Metanephros (tissue), 2 donors: Measurements from ENCODE around the gene ZNF541. TPM values are rescaled to one million over a fixed set of nuclear protein-coding genes. Genes with fewer than 3 reads are reported as not detected.

Experiments used
- small RNA-seq: library from RNA; depleted of rRNA; stranded (forward); fragments of <200 nt; gene quantifications from one replicate; pipeline ENCODE3, GENCODE V24; 2014; ENCODE audit warnings: low replicate concordance
- total RNA-seq: library from RNA; depleted of rRNA; stranded (reverse); fragments of >200 nt; gene quantifications from one replicate; pipeline ENCODE4 v1.2.3, GENCODE V29; 2014

The ZNF541 gene, protein sequence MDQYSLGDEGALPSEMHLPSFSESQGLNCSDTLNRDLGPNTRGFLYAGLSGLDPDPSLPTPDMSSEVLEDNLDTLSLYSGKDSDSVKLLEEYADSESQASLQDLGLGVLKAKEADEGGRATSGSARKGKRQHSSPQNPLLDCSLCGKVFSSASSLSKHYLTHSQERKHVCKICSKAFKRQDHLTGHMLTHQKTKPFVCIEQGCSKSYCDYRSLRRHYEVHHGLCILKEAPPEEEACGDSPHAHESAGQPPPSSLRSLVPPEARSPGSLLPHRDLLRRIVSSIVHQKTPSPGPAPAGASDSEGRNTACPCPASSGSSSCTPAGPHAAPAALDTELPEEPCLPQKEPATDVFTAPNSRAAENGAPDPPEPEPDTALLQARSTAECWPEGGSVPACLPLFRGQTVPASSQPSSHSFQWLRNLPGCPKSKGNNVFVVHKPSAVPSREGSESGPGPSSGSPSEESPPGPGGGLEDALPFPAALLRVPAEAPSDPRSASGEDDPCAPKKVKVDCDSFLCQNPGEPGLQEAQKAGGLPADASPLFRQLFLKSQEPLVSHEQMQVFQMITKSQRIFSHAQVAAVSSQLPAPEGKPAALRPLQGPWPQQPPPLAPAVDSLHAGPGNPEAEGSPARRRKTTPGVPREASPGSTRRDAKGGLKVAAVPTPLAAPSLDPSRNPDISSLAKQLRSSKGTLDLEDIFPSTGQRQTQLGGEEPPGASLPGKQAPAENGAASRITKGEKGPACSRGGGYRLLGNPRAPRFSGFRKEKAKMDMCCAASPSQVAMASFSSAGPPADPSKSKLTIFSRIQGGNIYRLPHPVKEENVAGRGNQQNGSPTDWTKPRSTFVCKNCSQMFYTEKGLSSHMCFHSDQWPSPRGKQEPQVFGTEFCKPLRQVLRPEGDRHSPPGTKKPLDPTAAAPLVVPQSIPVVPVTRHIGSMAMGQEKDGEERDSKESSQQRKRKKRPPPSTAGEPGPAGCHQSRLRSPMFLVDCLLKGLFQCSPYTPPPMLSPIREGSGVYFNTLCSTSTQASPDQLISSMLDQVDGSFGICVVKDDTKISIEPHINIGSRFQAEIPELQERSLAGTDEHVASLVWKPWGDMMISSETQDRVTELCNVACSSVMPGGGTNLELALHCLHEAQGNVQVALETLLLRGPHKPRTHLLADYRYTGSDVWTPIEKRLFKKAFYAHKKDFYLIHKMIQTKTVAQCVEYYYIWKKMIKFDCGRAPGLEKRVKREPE (N-terminal part only)
- 0.18 TPM for total RNA-seq

DNA sequence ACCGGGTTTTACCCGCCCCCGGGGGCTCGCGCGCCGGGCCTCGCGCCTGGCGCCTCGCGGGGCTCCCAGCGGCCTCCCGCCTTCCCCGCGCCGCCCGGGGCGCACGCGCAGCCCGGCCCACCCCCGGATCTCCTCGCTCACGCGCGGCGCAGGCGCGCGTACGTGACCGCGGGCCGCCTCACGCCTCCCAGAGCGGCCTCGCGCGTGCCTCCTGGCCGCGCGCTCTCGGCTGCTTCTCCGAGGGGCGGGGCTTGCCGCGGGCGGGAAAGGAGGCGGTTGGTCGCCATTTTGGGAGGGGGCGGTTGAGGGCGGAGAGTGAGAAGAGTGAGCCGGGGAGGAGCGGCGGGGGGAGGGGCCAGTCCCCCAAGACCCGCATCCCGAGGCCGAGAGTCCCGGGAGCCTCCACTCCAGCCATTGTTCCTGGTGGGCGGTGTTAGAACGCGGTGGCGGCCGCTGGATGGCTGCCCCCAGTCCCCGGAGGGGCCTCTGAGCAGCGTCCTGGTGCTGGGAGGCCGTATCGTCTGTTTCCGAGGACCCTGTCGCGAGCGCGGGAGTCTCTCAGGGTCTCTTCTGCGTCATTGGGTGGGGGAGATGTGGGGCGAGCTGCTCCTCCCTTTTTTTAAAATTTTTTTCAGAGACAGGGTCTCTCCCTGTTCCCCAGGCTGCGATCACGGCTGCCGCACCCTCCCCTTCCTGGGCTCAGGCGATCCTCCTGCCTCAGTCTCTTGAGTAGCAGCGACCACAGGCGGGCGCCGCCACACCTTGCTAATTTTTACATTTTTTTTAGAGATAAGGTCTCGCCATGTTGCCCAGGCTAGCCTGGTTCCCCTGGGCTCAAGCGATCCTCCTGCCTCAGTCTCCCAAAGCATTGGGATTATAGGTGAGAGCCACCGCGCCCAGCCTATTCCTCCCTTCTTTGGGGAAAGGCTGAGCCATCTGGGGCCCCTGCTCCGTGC is at the start of gene ZNF541:
ZNF541 (minus strand) TSS at position 78 of the 956 bp plus-strand sequence. CDS start 17,292 bp downstream, outside the sequence.

DNA sequence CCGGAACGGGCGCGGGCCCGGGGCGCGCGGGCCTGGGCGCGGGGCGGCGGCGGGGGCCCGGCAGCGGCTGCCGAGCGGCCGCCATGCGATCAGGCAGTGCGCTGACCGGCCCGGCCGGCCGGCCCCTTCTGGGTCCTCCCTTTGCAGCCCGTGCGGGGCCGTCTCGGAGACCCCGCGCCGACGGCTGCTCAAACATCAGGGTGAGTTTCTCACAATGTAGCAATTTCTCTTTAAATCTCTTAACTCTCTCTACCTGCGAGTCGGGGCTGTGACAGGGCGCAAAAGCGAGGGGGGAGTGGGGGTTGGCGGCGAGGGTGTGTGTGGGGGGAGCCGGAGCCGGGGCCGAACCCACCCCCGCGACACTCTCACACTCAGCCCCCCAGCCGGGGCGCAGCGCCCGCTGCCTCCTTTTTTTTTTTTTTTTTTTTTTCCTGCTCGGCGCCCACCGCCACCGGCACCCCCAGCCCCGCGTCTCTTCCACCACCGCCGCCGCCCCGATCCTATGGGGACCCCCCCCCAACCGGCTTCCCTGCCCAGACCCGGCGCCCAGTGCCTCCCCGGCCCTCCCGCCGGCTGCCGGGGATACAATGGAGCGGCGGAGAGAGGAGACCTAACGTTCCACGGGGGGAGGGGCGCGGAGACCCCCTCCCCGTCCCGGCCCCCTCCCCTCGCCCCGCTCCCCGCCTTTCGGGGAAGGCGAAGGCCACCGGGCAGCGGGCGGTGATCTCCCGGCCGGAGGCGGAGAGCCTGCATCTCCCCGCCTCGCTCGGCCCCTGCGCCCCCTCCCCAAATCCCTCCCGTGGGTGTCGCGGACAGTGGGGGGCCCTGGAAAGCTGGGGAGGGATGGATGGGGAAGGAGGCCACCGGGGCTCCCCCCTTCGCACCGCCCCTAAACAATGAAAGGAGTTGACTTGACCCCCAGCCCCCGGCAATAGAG is 36.3 kb upstream of the ZNF541 start, which contains the start of gene BICRA:
BICRA (plus strand) TSS at position 166 of the 937 bp plus-strand sequence. CDS start 64,441 bp downstream, outside the sequence.

Small RNA genes lying within 50 kb of the gene (small RNA-seq; reads per million reads assigned to genes)
- gene RN7SL322P = not detected

Other genes starting within 250 kb of the ZNF541 start
- gene C5AR2, start 241.0 kb downstream of the ZNF541 start, total RNA-seq = 2.3 TPM
- gene DHX34, start 223.8 kb downstream of the ZNF541 start, total RNA-seq = 19.7 TPM
- 25.0 TPM for gene MEIS3, start 153.6 kb downstream of the ZNF541 start, total RNA-seq
- gene SLC8A2, start 101.3 kb downstream of the ZNF541 start, total RNA-seq = 0.12 TPM
- gene KPTN, start 88.9 kb downstream of the ZNF541 start, total RNA-seq = 7.9 TPM
- 78.7 TPM for gene NAPA, start 58.1 kb downstream of the ZNF541 start, total RNA-seq
- gene BICRA, start 36.0 kb upstream of the ZNF541 start, total RNA-seq = 17.7 TPM
- 46.1 TPM for gene EHD2, start 140.3 kb upstream of the ZNF541 start, total RNA-seq
- 144 TPM for gene NOP53, start 172.4 kb upstream of the ZNF541 start, total RNA-seq
- gene SELENOW, start 205.6 kb upstream of the ZNF541 start, total RNA-seq = 172 TPM
- gene TPRX1, start 231.4 kb upstream of the ZNF541 start, total RNA-seq = not detected
- gene CRX, start 248.8 kb upstream of the ZNF541 start, total RNA-seq = not detected